H54 (cell line): ENCODE results near the gene BMF.
"Not testable (repeated sequence)": the region's sequence is repeated elsewhere in the genome, so short reads cannot be mapped to it uniquely, and the experiment has no call there.

Experiments
- DNase-seq: peaks from one replicate; pipeline ENCODE4 v3.0.0; 2011; ENCODE audit warnings: low spot score, mixed read lengths; ENCODE audit not compliant: insufficient read length
- FAIRE-seq: peaks from 3 replicates; lab custom pipeline; 2011; peaks lifted over from hg19 to GRCh38; lab: Jason Lieb, UNC
- POLR2A ChIP-seq: IDR thresholded peaks from 2 replicates; pipeline ENCODE4 v1.6.1; 2011; ENCODE audit warnings: low read depth, mild to moderate bottlenecking, low read length

The BMF gene

GRCh38 chr15:40118473-40118872, 9.8 kb upstream of the BMF start:
- no peak for DNase-seq
- FAIRE-seq = no peak
- TF ChIP-seq POLR2A = no peak

DNA sequence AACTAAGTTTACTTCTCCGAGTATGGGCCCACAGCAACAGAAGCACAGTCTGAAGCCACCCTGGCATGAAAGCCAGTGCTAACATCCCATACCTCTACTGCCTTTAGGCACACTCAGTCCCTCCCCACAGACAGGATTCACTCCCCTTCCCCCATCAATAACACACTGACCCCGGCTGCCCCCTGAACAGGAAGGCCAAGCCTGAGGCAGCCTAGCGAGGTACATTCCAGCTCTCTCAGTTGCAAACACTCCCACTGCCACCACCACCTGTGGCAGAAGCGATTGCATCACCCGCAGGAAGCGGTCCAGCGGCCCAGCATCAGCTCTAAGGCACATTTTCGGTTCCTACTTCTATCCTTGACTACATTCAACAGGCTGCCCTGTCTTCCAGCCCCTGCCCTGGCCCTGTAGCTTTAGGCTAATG, 7.0 kb upstream of the BMF start:
- no peak for TF ChIP-seq POLR2A
- FAIRE-seq (no peak), DNase-seq (no peak)

- not testable (repeated sequence) for FAIRE-seq, DNase-seq
Observed at GRCh38 chr15:40115106-40115505, 6.4 kb upstream of the BMF start.

DNA sequence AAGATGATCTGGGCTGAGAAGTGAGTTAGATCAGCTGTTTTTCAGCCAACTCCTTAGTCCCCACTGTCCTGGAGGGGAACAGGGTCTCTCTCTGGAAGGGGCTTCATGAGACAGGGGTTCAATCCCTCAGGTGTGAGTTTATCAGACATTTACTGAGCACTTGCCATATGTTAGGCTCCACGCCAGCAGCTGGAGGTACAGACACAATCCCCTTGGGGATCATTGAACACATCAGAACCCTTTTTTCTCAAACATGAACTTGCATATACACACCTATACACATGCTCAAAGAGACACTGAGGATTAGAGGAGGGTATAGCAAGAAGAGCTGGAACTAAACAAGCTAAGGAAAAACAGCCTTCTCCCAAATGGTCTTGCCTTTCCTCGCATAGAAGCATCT, 5.5 kb upstream of the BMF start:
- no peak for TF ChIP-seq POLR2A
- no peak for FAIRE-seq
- DNase-seq = no peak

DNA sequence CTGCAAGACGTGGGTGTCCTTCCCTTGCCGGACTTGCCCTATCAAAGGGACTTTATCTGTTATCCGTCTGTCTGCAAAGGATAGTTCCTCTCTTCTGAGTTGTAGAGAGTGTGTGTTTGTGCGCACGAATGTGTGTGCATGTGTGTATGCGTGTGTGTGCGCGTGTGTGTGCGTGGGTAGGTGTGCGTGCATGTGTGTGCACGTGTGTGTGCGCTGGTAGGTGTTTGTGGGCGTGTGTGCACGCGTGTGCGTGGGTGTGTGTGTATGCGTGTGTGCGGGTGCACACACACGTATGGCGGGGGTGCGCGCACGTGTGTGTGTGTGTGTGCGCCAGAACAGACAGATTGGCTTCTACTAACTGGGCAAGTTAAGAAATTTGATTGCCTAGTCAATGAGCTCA, 4.1 kb upstream of the BMF start:
- no peak for TF ChIP-seq POLR2A
- no peak for DNase-seq
- no peak for FAIRE-seq

DNA sequence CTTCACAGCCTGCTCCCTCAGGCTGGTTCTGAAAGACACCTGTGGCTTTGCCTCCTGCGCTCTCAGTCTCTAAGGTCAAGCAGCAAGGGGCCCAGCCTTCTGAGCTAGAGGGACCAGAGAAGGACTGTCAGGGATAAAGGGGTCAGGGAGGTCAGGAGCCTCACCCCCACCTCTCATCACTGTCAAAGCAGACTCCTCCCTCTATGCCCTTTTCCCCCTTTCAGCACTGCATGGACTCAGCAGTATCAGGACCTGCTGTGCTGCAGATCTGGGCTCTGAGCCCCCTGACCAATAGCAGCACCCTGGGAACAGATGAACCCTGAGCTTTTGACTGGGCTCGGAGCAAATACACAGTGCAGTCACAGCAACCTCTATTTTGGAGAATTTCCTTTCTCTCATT, 3.2 kb upstream of the BMF start:
- FAIRE-seq = no peak
- TF ChIP-seq POLR2A = no peak
- no peak for DNase-seq

DNA sequence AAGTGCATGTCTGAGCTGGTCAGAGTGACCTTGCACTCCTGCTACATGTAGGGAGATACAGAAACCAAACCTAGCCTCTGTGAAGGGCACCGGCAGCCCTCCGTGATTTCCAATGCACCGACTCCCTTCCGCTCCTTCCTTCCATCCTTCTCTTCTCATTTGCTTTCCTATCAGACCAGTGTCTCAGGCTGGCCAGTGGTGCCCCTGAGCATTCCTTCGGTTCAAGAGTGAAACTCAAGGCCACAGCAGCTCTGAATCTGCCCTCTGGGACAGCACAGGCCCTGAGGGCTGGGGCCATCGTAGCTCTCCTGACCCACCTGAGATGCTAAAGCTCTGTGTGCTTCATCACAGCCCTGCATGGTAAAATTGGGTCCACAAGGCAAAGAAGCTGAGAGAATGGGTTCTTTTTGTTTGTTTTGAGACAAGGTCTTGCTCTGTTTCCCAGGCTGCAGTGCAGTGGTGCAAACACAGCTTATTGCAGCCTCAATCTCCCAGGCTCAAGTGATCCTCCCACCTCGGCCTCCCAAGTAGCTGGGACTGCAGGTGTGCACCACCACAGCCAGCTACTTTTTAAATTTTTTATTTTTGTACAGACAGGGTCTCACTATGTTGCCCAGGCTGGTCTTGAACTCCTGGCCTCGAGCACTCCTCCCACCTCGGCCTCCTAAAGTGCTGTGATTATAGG, 2.3 kb upstream of the BMF start:
- DNase-seq = no peak
- FAIRE-seq = no peak
- TF ChIP-seq POLR2A = no peak

- FAIRE-seq (no peak), DNase-seq (peak; percentile 58)
- TF ChIP-seq POLR2A = no peak
Observed at GRCh38 chr15:40108061-40108854, 421 bp downstream of the BMF start.

- FAIRE-seq (no peak), DNase-seq (no peak)
- no peak for TF ChIP-seq POLR2A
Observed at GRCh38 chr15:40106203-40107161, 2.2 kb downstream of the BMF start.

DNA sequence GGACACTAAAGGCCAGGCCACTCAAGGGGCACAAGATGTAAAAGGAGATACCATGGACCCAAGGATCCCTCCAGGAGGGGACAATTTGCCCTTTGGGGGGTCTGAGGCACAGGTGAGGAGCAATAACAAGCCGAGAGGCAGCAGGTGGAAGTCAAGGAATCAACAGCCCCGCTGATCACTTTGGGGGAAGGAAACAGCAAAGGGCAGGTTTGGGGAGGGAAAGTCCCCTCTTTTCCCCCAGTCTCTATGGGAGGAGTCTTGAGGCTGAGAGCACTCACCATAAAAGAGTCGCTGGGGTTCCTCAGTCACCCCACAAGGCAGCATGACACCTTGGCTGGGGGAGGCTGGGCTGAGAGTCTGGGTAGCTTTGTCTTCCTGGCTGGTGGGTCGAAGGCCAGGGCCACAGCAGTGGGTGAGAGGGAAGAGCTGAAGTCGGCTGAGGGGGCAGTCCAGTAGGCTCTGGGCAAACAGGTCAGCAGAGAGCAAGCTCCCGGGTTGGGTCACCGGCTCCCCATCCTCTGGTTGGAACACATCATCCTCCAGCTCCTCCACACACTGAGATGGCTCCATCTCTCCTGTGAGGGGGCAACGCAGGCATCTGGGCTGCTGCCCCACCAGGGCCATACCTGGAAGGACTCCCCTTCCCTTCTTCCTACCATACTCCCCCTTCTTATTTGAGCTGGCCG, 3.0 kb downstream of the BMF start:
- DNase-seq = no peak
- TF ChIP-seq POLR2A = no peak
- no peak for FAIRE-seq

GRCh38 chr15:40104865-40105516, 3.7 kb downstream of the BMF start:
- FAIRE-seq (no peak), DNase-seq (peak; percentile 93)
- TF ChIP-seq POLR2A = no peak

DNA sequence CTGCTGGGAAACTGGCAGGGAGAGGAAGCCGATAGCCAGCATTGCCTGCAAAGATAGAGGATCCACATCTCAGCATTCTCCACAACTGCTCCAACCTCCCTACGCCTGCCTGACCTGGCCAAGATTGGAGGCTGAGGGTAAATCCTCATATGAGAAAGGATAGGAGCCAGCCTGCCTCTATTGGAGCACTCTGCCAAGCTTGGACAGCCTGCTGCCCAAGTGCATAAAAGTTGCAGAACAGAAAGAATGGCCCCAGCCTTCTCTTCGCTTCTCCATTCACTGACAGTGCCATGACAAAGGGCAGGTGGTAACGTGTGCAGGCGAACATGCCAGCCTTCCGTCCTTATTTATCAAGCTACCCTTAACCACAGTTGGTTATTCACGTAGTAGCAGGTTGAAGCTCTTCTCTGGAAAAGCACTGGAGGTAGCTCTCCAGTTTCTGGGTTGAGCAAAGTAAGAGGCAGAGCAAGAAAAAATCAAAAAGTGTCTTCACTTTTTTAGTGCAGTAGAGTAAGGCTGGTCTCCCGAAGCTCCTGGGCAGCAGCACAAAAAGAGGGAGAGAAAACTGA, 4.3 kb downstream of the BMF start:
- TF ChIP-seq POLR2A = no peak
- DNase-seq = no peak

More for the DNA sequence above, 4.3 kb downstream of the BMF start:
- no peak for FAIRE-seq
